HG03280 (cell line): Measurements from ENCODE around the gene ZNF641.
"Not testable (repeated sequence)": the region's sequence is repeated elsewhere in the genome, so short reads cannot be mapped to it uniquely, and the experiment has no call there.

Source experiments
- ATAC-seq: cut with Tn5 transposase; IDR thresholded peaks from one replicate; pipeline ENCODE4 v1.9.1; 2021; ENCODE audit warnings: mild to moderate bottlenecking, moderate library complexity; ENCODE audit not compliant: unreplicated experiment

Gene ZNF641

DNA sequence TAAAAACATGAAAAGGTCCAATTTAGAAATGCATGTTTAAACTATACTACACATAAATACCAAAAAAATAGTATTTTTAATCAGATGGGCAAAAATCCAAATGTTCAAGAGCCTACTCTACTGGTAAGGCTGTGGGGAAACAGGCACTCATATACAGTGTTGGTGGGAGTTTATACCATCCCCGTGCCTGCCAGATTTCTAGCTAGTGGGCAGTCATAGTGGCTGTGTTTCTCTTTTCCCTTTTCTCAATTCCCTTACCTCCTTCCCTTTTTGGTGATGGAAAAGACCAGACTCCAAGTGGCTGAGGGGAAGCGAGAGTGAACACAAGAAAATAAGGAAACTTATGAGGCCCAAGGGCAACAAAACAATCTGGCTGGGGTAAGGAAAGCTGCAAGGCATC is 14.7 kb downstream of the ZNF641 start:
- ATAC-seq: no peak

DNA sequence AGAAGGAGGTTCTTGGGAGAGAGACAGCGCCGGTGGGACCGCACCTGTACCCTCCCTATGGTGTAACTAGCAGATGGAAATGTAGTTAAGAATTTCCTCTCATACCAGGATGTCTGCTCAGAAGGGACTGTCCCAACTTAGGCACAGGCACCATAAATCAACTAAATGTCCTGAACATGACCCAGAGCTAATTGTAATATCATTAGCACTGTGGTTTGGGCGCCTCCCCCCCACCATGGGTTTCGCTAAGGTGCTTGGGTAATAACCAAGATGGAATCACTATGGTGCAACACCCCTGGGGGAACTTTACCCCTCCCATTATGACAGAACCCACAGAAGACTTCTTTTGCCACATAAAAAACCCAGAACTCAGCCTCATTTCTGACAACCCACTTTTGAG is 15.9 kb downstream of the ZNF641 start:
- no peak for ATAC-seq

GRCh38 chr12:48333680-48334079 is 17.0 kb downstream of the ZNF641 start:
- ATAC-seq: not testable (repeated sequence)

- no peak for ATAC-seq
Observed at GRCh38 chr12:48331399-48331798, 19.3 kb downstream of the ZNF641 start.

GRCh38 chr12:48329199-48329939 is 21.4 kb downstream of the ZNF641 start:
- no peak for ATAC-seq

GRCh38 chr12:48316491-48316890 is 34.2 kb downstream of the ZNF641 start:
- no peak for ATAC-seq

- ATAC-seq: no peak
Observed at GRCh38 chr12:48311313-48311712, 39.4 kb downstream of the ZNF641 start.

DNA sequence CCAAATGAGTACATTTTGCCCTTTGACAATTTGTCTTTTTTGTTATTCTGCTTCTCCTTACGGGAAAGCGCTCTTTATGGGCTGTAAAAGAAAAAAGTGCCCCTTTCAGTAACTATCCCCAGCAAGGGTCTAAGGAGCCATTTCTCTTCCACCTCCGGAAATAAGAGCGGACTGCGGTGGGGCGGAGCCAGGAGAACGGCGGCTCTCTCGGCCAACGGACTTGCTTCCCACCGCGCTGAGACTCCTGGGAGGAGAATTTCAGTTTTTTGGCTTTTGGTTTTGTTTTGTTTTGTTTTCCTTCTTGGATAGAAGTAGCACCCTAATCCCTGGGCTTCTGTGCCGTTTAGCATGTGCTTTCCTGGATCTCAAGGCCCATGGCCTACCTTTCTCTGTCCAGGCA is 43.5 kb downstream of the ZNF641 start:
- no peak for ATAC-seq

GRCh38 chr12:48305190-48305589 is 45.5 kb downstream of the ZNF641 start:
- ATAC-seq: no peak

- ATAC-seq: no peak
Observed at GRCh38 chr12:48302161-48302911, 48.4 kb downstream of the ZNF641 start.

- no peak for ATAC-seq
Observed at GRCh38 chr12:48300774-48301173, 49.9 kb downstream of the ZNF641 start.

GRCh38 chr12:48296586-48297282 is 54.0 kb downstream of the ZNF641 start:
- ATAC-seq: no peak

DNA sequence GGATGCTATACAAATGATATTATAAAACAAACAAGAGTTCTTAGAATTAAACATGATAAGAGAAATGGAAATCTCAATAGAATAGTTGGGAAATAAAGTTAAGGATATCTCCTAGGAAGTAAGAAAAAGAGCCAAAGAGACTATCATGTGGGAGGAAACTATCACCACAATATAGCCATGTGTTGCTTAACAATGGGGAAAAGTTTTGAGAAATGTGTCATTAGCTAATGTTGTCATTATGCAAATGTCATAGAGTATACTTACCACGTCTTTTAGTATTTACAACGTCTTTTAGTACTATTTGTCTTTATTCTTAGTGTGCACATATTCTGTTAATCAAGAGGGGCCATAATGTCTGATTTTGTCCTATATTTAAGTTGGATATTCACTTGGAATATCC is 58.7 kb downstream of the ZNF641 start:
- no peak for ATAC-seq

DNA sequence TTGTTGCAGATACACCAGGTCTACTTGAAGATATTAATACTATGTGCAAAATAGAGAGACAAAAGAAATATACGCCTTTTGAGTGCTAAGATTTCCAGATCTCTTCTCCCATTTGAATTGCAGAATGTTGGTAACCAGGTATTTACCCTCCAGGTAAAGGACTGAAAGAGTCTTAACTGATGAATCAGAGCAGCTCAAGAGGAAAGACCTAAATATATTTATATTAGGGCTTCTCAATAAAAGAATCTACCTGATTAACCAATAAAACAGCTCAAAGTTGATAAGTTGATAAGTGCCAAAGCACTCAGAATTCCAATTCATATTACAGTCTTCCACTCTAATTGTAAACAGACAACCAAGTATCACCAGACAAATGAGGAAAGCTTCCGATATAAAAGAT is 59.2 kb downstream of the ZNF641 start:
- ATAC-seq: no peak

DNA sequence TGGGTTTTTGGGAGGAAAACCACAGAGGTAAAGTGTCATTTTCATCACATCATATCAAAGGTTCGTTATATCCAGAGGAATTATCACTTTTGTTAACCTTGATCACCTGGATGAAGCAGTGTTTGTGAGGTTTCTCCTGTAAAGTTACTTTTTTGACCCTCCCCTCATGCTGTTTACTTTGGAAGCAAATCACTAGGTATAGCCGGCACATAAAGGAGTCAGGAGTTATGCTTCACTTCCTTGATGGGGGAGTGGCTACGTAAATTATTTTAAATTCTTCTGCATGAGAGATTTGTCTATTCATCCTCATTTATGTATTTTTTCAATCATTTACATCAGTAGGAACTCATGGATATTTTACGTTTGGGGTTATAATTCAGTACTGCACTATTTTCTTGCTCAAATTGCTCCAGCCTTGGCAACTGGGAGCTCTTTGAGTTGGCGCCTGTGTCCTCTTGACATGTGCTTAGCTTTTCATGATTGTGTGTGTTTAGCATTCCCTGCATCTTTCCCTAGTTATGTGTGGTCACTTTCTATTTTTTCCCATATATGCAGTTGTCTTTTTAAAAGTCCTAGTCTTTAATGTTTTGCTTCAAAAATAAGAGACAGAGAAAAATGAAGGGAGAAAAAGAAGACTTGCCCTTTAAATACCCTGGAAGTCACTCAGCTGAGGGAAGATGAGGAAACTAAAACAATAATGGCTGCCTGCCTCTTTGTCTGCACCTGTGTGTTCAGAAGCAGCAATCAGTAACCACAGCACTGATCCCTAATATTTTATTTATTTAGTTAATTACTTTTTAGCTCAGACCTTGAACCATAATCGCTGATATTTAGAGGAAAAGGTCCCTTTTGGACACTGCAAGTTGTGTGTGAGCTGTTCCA is 62.1 kb downstream of the ZNF641 start:
- ATAC-seq: no peak
